Epidermal melanocyte (primary cell): ENCODE results near the gene RNGTT.

Experiments
- DNase-seq: peaks from one replicate; pipeline ENCODE4 v3.0.0; 2011; ENCODE audit warnings: low spot score; ENCODE audit not compliant: insufficient read length

RNGTT gene

DNA sequence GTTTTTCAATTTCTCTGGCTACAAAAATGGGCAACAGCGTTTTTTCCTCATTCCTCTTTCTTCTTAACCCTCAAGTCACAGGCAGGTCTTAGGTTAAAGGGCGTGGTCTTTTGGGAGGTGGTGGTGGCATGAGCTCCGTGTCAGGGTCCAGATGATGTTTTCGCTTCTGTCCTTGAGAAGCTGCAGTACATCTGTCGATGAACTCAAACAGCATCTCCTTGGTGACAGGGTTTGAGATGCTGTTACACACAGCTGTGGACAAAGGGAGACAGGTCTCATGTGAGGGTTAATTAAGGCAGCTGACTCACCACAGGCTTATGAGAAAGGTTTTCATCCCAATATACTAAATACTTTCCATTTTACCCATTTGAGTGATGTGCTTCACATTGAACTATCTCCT is 350.8 kb downstream of the RNGTT start:
- no peak for DNase-seq

GRCh38 chr6:88611721-88612120 is 351.7 kb downstream of the RNGTT start:
- no peak for DNase-seq

GRCh38 chr6:88609983-88610382 is 353.4 kb downstream of the RNGTT start:
- no peak for DNase-seq

- no peak for DNase-seq
Observed at GRCh38 chr6:88605271-88605670, 358.1 kb downstream of the RNGTT start.

- DNase-seq: no peak
Observed at GRCh38 chr6:88599571-88599970, 363.8 kb downstream of the RNGTT start.

- DNase-seq: no peak
Observed at GRCh38 chr6:88596801-88597200, 366.6 kb downstream of the RNGTT start.

GRCh38 chr6:88588938-88589337 is 374.5 kb downstream of the RNGTT start:
- DNase-seq: no peak

DNA sequence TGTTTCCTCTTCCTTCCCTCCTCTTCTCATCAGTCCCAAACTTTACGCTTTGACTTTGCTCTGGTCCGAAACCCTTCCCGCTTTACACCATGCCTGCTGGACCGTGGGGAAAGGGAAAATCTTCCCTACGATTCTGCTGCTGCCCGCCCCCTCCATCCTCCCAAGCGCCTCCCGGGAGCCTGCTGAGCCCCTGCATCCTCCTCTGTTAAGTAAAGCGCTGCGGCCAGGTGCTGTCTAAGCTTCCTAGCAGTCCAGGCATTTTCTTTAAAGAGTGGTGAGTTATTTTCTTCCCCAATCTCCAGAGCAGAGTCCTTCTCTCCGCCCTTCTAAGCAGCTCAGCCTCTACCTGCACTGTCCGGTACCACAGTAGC is 376.3 kb downstream of the RNGTT start:
- no peak for DNase-seq

DNA sequence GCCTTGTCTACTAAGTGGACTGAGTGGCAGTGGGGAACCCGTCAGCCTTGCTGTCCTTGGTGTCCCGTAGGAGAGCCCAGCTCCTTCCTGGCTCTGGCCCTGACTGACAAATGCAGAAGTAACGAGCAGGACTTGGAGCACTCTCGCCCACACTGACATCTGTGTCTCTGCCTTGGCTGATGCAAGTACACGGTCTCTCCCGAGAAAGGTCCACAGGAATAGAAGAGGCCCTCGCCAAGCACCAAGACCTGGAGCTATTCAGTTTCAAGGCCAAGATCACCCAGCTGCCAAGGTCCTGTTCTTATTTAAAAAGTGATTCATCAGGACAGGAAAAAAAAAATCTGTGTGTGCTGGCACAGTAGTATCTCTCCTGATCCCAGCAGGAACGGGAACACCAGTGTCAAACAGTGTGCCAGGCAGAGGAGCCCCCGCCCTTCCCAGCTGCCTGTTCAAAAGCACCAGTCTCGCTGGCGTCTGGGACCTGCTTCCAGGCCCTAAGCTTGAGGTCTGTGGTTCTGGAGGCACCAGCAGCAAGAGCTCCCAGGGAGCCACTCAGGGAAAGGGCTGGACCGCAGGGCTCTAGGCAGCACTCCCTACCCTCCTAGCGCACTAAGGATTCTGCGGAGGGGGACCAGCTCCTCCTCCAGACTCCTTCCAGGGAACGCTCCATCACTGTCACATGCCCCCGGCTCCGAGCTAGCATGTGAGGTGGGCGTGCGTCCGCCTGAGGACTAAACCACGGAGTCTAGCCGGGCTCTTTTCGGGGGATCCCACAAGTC is 376.9 kb downstream of the RNGTT start:
- DNase-seq: no peak

DNA sequence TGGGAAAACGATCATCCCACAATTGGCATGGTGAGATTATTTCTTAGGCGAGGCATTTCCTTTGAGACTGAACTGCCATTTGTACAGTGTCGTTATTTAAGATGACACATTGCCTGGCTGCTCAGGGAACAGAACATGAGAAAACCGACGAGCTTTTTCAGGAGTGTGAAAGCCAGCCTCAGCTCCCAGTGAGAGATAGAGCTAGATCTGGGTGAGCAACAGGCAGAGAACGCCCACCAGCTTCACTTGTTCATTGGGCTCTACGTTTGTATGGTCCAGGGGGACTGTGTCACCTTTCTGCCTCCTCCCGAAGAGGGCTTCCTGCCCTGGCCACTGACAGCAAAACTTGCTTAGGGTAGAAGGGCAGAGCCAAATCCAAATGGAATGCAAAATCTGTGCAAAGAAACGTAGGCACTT is 378.1 kb downstream of the RNGTT start:
- DNase-seq: no peak

GRCh38 chr6:88584581-88585275 is 378.7 kb downstream of the RNGTT start:
- DNase-seq: no peak

DNA sequence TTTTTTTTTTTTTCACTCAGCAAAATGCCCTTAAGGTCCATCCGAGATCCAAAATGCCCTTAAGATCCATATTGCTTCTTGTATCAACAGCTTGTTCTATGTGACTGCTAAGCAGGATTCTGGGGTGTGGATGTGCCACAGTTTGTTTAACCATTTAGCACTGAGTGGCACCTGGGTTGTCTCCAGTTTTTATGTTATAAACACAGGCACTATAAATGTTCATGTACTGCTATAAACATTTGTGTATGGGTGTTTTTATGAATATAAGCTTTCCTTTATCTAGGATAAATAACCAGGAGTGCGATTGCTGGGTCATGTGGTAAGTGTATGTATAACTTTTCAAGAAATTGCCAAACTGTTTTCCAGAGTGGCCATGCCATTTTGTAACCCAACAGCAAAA is 386.0 kb downstream of the RNGTT start:
- no peak for DNase-seq

DNA sequence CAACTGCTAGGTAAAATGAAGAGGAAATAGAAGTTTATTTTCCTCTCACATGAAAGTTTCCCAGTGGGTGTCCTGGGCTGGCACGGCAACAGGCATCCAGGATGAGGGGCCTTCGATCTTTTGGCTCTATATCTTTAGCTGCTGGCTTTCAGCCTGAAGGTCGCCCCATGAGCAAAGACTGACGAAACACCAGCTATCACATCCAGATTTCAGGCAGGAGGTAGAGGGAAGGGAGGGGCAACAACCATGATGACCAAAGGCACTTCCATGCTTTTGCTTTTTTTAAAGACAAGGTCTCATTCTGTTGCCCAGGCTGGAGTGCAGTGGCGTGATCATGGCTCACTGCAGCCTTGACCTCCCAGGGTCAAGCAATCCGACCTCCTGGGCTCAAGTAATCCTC is 387.9 kb downstream of the RNGTT start:
- no peak for DNase-seq

GRCh38 chr6:88574651-88575050 is 388.8 kb downstream of the RNGTT start:
- DNase-seq: no peak

- no peak for DNase-seq
Observed at GRCh38 chr6:88574031-88574430, 389.4 kb downstream of the RNGTT start.

- no peak for DNase-seq
Observed at GRCh38 chr6:88573561-88573960, 389.9 kb downstream of the RNGTT start.

DNA sequence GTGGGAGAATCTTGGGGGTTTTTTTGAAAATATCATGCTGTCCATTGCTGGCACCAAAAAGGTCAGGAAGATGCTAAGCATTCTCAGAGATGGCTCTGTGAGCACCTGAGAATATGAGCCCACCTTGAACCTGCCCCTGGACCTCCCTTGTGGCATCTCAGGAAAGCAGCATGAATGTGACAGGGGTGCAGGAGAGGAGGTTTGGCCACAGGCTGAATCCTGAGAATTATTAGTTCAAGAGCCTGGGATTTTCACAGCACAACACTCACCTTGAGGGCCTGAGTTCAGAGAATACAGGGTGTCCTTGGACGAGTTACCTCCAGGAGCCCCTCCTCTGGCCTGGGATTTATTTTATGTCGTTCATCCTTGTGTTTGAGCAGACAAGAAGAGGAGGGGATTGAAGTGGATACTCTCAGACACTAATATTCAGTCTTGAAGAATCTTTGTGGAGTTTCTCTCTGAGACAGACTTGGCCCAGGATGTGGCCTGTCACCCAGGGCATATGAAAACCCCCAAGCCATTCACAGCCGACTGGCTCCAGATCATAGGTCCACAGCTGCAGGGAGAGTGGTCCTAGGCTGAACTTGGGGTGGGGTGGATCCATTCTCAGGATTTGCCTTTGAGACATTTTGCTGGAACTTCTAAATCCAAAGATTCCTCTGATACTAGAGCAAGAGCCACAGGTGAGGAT is 390.8 kb downstream of the RNGTT start:
- no peak for DNase-seq

GRCh38 chr6:88569959-88570358 is 393.5 kb downstream of the RNGTT start:
- DNase-seq: no peak

- DNase-seq: no peak
Observed at GRCh38 chr6:88567696-88568095, 395.7 kb downstream of the RNGTT start.

DNA sequence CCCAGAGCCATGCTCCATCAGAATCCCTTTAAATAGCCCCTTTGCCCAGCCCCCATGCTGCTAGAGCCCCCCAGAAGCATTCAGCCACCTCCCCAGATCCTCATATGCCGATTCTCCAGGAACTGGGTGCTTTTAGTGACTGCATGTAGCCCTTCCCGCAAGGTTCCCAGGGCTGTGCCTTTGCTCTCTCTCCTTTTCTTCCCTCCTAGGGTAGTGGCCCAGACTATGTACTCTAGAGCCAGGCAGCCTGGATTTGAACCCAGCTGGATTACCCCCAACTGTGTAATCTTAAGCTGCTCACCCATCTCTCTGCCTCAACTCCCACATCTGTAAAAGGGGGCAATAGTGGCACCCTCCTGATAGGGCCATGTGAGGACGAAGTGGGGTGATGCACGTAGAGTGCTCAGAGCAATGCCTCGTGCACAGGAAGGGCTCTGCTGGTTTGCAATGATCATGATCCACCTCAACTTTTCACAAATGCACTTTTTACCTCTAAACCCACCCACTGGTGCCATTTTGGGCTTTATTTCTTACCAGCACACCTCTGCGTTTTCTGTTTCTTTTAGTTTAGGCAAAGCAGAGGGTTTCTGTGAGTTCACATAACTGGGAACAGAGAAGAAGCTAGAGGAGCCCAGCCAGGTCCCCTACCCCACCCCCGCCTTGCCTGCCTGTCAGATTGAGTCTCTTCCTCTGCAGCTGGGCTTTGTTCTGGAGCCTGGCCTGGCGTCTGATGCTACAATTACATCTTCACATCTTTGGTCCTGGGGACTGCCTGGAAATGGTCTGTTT is 396.5 kb downstream of the RNGTT start:
- no peak for DNase-seq

- no peak for DNase-seq
Observed at GRCh38 chr6:88565836-88566235, 397.6 kb downstream of the RNGTT start.

DNA sequence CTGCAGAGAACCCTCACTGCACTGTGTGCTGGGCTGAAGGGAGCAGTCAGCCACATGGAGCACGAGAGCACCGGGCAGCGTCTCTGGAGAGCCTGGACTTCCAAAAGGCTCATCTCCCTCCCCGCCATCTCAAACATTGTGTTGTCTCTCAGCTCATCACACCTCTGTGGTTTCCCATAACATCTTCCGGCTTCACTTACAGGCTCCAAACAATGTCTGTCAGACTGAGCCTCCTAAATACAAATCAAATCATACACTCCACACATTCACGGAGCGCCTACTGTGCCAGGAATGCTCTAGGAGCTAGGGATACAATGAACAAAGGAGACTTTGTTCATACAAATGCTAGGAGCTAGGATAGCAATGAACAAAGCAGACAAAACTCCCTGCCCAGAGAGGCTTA is 398.0 kb downstream of the RNGTT start:
- DNase-seq: no peak
